Measurements from ENCODE around the gene ANTKMT.
A peak's percentile ranks its signal among the peaks of the same experiment; 100 is the strongest.

The ANTKMT gene

GRCh38 chr16:700684-701584 lies 20.0 kb upstream of the ANTKMT start:
- DNase-seq = peak; percentile 29 to 54

GRCh38 chr16:702341-702740 lies 18.6 kb upstream of the ANTKMT start:
- DNase-seq = no peak

GRCh38 chr16:703406-703805 lies 17.5 kb upstream of the ANTKMT start:
- DNase-seq = no peak

GRCh38 chr16:704047-704446 lies 16.9 kb upstream of the ANTKMT start:
- no peak for DNase-seq

- no peak for DNase-seq
Observed at GRCh38 chr16:704552-705380, 16.2 kb upstream of the ANTKMT start.

- no peak for DNase-seq
Observed at GRCh38 chr16:705431-706188, 15.3 kb upstream of the ANTKMT start, which contains the start of gene FBXL16. TSS of gene FBXL16 (minus strand) at chr16:705801. CDS start at chr16:697405, 8,396 bp downstream.

GRCh38 chr16:706189-707061 lies 14.5 kb upstream of the ANTKMT start:
- no peak for DNase-seq

- DNase-seq = no peak
Observed at GRCh38 chr16:707062-707538, 13.8 kb upstream of the ANTKMT start.

- DNase-seq = no peak
Observed at GRCh38 chr16:708019-708418, 12.9 kb upstream of the ANTKMT start.

GRCh38 chr16:708959-709358 lies 12.0 kb upstream of the ANTKMT start:
- no peak for DNase-seq

GRCh38 chr16:709566-710499 lies 11.1 kb upstream of the ANTKMT start:
- DNase-seq = no peak

GRCh38 chr16:710500-711075 lies 10.4 kb upstream of the ANTKMT start:
- no peak for DNase-seq

GRCh38 chr16:711084-711483 lies 9.9 kb upstream of the ANTKMT start:
- DNase-seq = no peak

GRCh38 chr16:711548-712320 lies 9.2 kb upstream of the ANTKMT start:
- peak; percentile 79 to 80 for DNase-seq

GRCh38 chr16:712740-713250 lies 8.2 kb upstream of the ANTKMT start:
- peak; percentile 40 to 59 for DNase-seq

GRCh38 chr16:714079-714478 lies 6.9 kb upstream of the ANTKMT start:
- no peak for DNase-seq

- DNase-seq = peak; percentile 87 to 89
Observed at GRCh38 chr16:714558-715476, 6.1 kb upstream of the ANTKMT start, which contains the start of gene METRN. TSS of gene METRN (plus strand) at chr16:715118. CDS start at chr16:715290, 172 bp downstream.
